Uterus (tissue), 2 donors: ENCODE data around the gene HOXD3.

Experiments
- POLR2A ChIP-seq, 2 donors: fragments of 450-650 bp; IDR thresholded peaks; one replicate each; pipeline ENCODE4 v1.6.1; 2016; ENCODE audit warnings: antibody characterized with exemption in 2 of 2, mild to moderate bottlenecking in 1 of 2, moderate library complexity in 1 of 2
- TF ChIP-seq, protein P1 (sequence below), 4 experiments: fragments of 200-600 bp in 2 of 4; fragments of 450-650 bp in 2 of 4; sonication (generic) in 2 of 4; IDR thresholded peaks; one replicate each; pipeline ENCODE4 v1.5.1; 2016 to 2019; ENCODE audit warnings: antibody characterized with exemption in 4 of 4, mild to moderate bottlenecking in 2 of 4, moderate library complexity in 1 of 4

- TF ChIP-seq, protein P1, sequence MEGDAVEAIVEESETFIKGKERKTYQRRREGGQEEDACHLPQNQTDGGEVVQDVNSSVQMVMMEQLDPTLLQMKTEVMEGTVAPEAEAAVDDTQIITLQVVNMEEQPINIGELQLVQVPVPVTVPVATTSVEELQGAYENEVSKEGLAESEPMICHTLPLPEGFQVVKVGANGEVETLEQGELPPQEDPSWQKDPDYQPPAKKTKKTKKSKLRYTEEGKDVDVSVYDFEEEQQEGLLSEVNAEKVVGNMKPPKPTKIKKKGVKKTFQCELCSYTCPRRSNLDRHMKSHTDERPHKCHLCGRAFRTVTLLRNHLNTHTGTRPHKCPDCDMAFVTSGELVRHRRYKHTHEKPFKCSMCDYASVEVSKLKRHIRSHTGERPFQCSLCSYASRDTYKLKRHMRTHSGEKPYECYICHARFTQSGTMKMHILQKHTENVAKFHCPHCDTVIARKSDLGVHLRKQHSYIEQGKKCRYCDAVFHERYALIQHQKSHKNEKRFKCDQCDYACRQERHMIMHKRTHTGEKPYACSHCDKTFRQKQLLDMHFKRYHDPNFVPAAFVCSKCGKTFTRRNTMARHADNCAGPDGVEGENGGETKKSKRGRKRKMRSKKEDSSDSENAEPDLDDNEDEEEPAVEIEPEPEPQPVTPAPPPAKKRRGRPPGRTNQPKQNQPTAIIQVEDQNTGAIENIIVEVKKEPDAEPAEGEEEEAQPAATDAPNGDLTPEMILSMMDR (IDR thresholded peaks at IDR 0.05) = no peak
- TF ChIP-seq POLR2A (IDR thresholded peaks at IDR 0.05) = no peak
These were observed 46.4 kb upstream of the HOXD3 start for GRCh38 chr2:176110415-176111308.
